ENCODE measurements around the gene PIK3C2B.
"Not testable (repeated sequence)": the region's sequence is repeated elsewhere in the genome, so short reads cannot be mapped to it uniquely, and the experiment has no call there.

Gene PIK3C2B

GRCh38 chr1:204494281-204495077, at the start of gene PIK3C2B:
PIK3C2B (minus strand) TSS chr1:204494805; CDS start chr1:204469802, 25,003 bp downstream.
- H3K27ac ChIP-seq: peak within 1 kb of the TSS; percentile 97
- peak within 1 kb of the TSS; percentile 93 for H3K9ac ChIP-seq
- no peak for TF ChIP-seq Cebpa-rat (IDR thresholded peaks at IDR 0.05)
- H3K27me3 ChIP-seq: no peaks in the 10 kb centered on the region
- H3K36me3 ChIP-seq: peaks cover 10% of the 10 kb centered on the region
- H3K4me3 ChIP-seq: peak within 1 kb of the TSS; percentile 88
- peak within 1 kb of the TSS; percentile 100 for H3K4me2 ChIP-seq
- H4K20me1 ChIP-seq: peaks cover 39% of the 10 kb centered on the region
- H3K9me3 ChIP-seq: no peaks in the 10 kb centered on the region
- H3K4me1 ChIP-seq: peaks cover 84% of the 10 kb centered on the region

- Histone ChIP-seq H3K4me1 (no peaks in the 10 kb centered on the region; the same call in 1 of the 2 replicates), H3K9me3 (no peaks in the 10 kb centered on the region), H3K27me3 (no peaks in the 10 kb centered on the region), H3K27ac (no peak overlapping the region), H3K36me3 (peaks cover 100% of the 10 kb centered on the region), H3K4me3 (no peak overlapping the region), H3K9ac (no peak overlapping the region), H3K4me2 (no peak overlapping the region), H4K20me1 (peaks cover 73% of the 10 kb centered on the region)
- TF ChIP-seq Cebpa-rat (IDR thresholded peaks at IDR 0.05): no peak
Measured at GRCh38 chr1:204544321-204544720, 49.7 kb upstream of the PIK3C2B start.

DNA sequence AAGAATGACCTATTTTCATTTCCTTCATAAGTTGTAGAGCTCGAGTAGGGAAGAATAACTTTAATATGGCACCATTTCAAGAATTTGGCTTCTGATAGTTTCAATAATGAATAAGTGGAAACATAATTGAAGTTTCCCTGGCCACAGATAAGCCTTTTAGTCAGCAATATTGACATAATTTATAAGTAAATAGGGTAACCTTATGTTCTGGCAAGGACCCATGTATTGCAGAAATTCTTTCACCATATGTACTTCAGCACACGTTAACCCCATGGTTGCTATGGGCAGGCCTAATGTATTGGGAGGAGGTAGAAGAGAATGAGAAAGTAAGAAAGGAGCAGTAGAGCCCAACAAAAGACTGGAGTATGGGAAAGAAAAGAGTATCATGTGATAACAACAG, 47.0 kb upstream of the PIK3C2B start:
- Histone ChIP-seq H3K27me3 (no peaks in the 10 kb centered on the region), H3K36me3 (peaks cover 100% of the 10 kb centered on the region), H3K9me3 (no peaks in the 10 kb centered on the region), H3K27ac (no peak overlapping the region), H3K4me1 (no peaks in the 10 kb centered on the region; the same call in 1 of the 2 replicates), H3K4me2 (no peak overlapping the region), H3K4me3 (no peak overlapping the region), H3K9ac (no peak overlapping the region), H4K20me1 (peaks cover 67% of the 10 kb centered on the region)
- no peak for TF ChIP-seq Cebpa-rat (IDR thresholded peaks at IDR 0.05)

GRCh38 chr1:204532832-204533231, 38.2 kb upstream of the PIK3C2B start:
- H3K27me3 ChIP-seq: no peaks in the 10 kb centered on the region
- H3K36me3 ChIP-seq: peaks cover 100% of the 10 kb centered on the region
- peaks cover 11% of the 10 kb centered on the region for H3K4me1 ChIP-seq
- H3K4me2 ChIP-seq: no peak overlapping the region
- no peak overlapping the region for H3K9ac ChIP-seq
- no peak for TF ChIP-seq Cebpa-rat (IDR thresholded peaks at IDR 0.05)
- no peak overlapping the region for H3K4me3 ChIP-seq
- H3K9me3 ChIP-seq: no peaks in the 10 kb centered on the region
- H4K20me1 ChIP-seq: peaks cover 81% of the 10 kb centered on the region
- H3K27ac ChIP-seq: no peak overlapping the region

DNA sequence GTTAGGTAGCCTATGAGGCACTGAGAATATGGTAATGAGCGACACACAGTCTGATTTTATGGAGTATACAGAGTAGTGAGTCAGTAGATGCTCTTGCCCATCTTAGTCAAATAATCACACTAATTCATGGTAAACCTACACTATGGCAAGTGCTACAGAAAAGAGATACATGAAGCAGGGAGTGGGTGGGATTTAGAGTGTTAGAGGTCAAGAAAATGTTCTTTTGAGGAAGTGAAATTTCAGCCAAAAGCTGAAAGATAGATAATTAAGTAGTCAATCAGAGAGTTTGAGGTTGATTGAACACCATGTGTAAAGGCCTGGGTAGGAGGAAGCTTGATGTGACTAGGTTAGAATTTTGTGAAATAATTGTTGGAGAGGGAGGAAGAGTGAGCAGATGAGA, 36.3 kb upstream of the PIK3C2B start:
- peaks cover 67% of the 10 kb centered on the region for H4K20me1 ChIP-seq
- peaks cover 30% of the 10 kb centered on the region for H3K4me1 ChIP-seq
- H3K4me2 ChIP-seq: no peak overlapping the region

DNA sequence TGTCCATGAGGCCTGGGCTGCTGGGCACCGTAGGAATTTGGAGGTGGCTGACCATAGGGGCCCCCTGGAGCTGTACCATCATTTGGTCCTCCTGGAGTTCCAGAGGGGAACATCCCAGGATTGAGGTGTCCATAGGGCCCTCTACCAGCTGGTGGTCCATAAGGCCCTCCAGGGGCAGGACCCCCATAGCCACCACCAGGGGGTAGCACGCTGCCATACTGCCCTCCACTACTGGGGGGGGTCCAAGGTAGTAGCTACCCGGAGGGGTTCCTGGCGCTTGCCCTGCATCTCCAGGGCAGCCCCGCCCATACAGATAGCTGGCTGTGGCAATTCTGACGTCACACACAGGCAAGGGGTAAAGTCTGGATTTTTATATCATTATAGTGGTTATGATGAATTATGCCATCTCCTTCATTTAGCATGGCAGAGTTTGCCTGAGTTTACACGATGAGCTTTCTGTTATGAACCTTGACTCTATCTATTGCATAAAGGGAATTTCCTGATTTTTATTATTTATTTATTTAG, 34.8 kb upstream of the PIK3C2B start:
- H3K9ac ChIP-seq: no peak overlapping the region
- H3K9me3 ChIP-seq: no peaks in the 10 kb centered on the region
- no peak overlapping the region for H3K4me2 ChIP-seq
- H3K36me3 ChIP-seq: peaks cover 100% of the 10 kb centered on the region
- H4K20me1 ChIP-seq: peaks cover 54% of the 10 kb centered on the region
- peaks cover 45% of the 10 kb centered on the region for H3K4me1 ChIP-seq
- H3K27ac ChIP-seq: peak overlapping the region; percentile 32; the same call in 1 of the 2 replicates
- no peak overlapping the region for H3K4me3 ChIP-seq
- no peaks in the 10 kb centered on the region for H3K27me3 ChIP-seq
- TF ChIP-seq Cebpa-rat (IDR thresholded peaks at IDR 0.05): no peak

More for the DNA sequence above, 36.3 kb upstream of the PIK3C2B start:
- TF ChIP-seq Cebpa-rat (IDR thresholded peaks at IDR 0.05): no peak
- H3K9ac ChIP-seq: no peak overlapping the region
- H3K9me3 ChIP-seq: no peaks in the 10 kb centered on the region
- H3K27ac ChIP-seq: no peak overlapping the region
- H3K27me3 ChIP-seq: no peaks in the 10 kb centered on the region
- peaks cover 100% of the 10 kb centered on the region for H3K36me3 ChIP-seq
- no peak overlapping the region for H3K4me3 ChIP-seq

- H4K20me1 ChIP-seq: peaks cover 47% of the 10 kb centered on the region
- no peak overlapping the region for H3K9ac ChIP-seq
- H3K4me3 ChIP-seq: no peak overlapping the region
- no peak overlapping the region for H3K27ac ChIP-seq
- no peak for TF ChIP-seq Cebpa-rat (IDR thresholded peaks at IDR 0.05)
- no peaks in the 10 kb centered on the region for H3K27me3 ChIP-seq
- peaks cover 5% of the 10 kb centered on the region for H3K9me3 ChIP-seq
- H3K36me3 ChIP-seq: peaks cover 100% of the 10 kb centered on the region
- H3K4me2 ChIP-seq: no peak overlapping the region
- peaks cover 52% of the 10 kb centered on the region for H3K4me1 ChIP-seq
Measured at GRCh38 chr1:204528677-204529076, 34.1 kb upstream of the PIK3C2B start.

DNA sequence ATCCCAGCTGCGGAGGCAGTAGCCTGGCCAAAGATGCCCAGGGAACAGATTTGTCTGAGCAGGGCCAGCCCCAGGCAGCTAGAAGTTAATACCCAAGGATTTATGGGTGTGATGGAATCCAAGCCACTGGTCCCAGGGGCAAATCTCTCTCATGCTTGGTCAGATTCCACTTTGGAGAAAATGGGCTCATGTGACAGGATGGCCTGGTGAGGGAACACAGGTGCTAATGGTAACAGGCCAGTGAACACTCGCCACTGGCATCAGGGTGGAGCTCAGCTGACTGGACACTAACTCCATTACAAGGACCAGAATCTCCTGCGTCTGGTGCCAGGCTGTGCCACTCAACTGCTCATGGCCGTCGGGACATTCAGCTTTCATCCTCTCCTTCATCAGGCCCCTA, 33.6 kb upstream of the PIK3C2B start:
- H3K27ac ChIP-seq: no peak overlapping the region
- no peak overlapping the region for H3K4me3 ChIP-seq
- peaks cover 99% of the 10 kb centered on the region for H3K36me3 ChIP-seq
- no peaks in the 10 kb centered on the region for H3K27me3 ChIP-seq
- H3K4me1 ChIP-seq: peaks cover 55% of the 10 kb centered on the region
- H3K9me3 ChIP-seq: peaks cover 9% of the 10 kb centered on the region
- no peak overlapping the region for H3K9ac ChIP-seq
- no peak overlapping the region for H3K4me2 ChIP-seq
- TF ChIP-seq Cebpa-rat (IDR thresholded peaks at IDR 0.05): no peak
- peaks cover 43% of the 10 kb centered on the region for H4K20me1 ChIP-seq

GRCh38 chr1:204524986-204525385, 30.4 kb upstream of the PIK3C2B start:
- Histone ChIP-seq H3K4me3 (no peak overlapping the region), H3K9ac (no peak overlapping the region), H3K27me3 (no peaks in the 10 kb centered on the region), H3K36me3 (peaks cover 67% of the 10 kb centered on the region), H3K27ac (peak overlapping the region; percentile 28; the same call in 1 of the 2 replicates), H3K4me2 (no peak overlapping the region; the same call in 1 of the 2 replicates), H3K9me3 (peaks cover 18% of the 10 kb centered on the region), H3K4me1 (peaks cover 84% of the 10 kb centered on the region), H4K20me1 (peaks cover 20% of the 10 kb centered on the region)
- TF ChIP-seq Cebpa-rat (IDR thresholded peaks at IDR 0.05): no peak

DNA sequence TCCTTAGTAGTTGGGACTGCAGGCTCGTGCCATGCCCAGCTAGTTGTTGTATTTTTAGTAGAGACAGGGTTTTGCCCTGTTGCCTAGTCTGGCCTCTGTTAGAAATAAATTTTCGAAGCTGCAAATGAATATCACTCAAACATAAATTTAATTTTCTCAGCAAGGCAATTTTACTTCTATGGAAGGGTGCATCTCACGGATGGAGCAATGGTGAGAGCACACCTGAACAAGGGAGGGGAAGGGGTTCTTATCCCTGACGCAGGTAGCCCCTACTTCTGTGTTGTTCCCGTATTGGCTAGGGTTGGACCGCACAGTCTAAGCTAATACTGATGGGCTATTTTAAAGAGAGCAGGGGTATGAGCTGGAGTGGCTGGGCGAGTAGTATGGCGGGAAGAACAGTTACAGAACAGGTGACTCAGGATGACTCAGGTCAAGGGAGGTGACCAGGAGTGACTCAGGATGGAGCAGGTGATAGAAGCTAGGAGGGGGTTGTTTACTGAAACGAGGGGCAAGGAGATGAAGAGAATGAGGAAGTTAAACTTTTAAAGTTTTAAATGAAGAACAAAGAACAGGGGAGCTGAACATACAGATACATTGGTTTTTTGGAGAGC, 29.1 kb upstream of the PIK3C2B start:
- Histone ChIP-seq H3K27me3 (no peaks in the 10 kb centered on the region), H4K20me1 (peaks cover 8% of the 10 kb centered on the region; the same call in 1 of the 2 replicates), H3K9me3 (peaks cover 25% of the 10 kb centered on the region), H3K4me1 (peaks cover 95% of the 10 kb centered on the region), H3K4me2 (peak overlapping the region; percentile 39; the same call in 1 of the 2 replicates), H3K27ac (peak overlapping the region; percentile 28), H3K9ac (no peak overlapping the region), H3K36me3 (peaks cover 63% of the 10 kb centered on the region), H3K4me3 (peak overlapping the region; percentile 40)
- TF ChIP-seq Cebpa-rat (IDR thresholded peaks at IDR 0.05): no peak

- Histone ChIP-seq H3K36me3 (peaks cover 60% of the 10 kb centered on the region), H3K4me3 (peak overlapping the region; percentile 44), H3K27ac (peak overlapping the region; percentile 100), H3K4me1 (peaks cover 95% of the 10 kb centered on the region), H3K9me3 (peaks cover 25% of the 10 kb centered on the region), H3K4me2 (peak overlapping the region; percentile 90), H3K9ac (peak overlapping the region; percentile 76)
- not testable (repeated sequence) for H4K20me1 ChIP-seq, H3K27me3 ChIP-seq
Measured at GRCh38 chr1:204521941-204522521, 27.4 kb upstream of the PIK3C2B start.
